Activated CD4-positive, alpha-beta T cell treated with anti-CD3 and anti-CD28 coated beads for 48 hours (primary cell): ENCODE measurements around the gene GSK3B.

Source experiments
- DNase-seq: peaks from one replicate; pipeline ENCODE4 v3.0.0-alpha.2; 2020

The GSK3B gene

DNA sequence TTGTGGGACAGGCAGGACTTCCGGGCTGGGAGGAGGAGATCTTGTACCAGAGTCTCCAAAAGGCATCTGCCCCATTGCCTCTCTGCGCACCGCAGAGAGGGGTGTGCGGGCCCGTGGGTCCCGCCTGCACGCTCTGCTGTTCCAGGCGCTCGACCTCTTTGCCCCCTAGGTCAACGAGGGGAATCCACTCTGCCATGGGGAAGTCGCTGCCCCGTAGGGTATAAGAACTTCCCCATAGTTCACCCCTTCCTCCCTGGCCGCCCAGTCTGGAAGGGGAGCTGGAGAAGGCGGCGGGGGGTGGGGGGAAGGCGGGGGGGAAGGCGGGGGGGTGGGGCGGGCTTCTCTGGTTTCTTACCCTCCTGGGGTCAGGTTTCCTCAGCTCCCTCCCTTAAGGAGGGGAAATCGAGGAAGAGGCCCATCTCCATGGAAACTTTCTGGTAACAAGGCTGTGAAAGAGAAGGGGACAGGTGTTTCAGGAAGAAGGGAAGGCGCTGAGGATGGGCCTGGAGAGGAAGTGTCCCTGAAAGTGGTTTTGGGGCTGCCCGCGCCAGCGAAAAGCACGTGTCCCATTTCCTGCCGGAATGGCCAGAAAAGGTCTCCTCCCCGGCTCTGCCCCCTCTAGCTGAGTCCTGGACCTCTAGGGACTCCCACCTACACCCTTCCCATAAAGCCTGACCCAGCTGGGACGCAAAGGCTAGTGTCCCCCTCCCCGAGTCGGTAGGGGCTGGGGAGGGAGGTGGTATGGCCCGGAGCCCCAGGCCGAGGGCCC lies 284.8 kb downstream of the GSK3B start:
- peak; percentile 30 for DNase-seq

DNA sequence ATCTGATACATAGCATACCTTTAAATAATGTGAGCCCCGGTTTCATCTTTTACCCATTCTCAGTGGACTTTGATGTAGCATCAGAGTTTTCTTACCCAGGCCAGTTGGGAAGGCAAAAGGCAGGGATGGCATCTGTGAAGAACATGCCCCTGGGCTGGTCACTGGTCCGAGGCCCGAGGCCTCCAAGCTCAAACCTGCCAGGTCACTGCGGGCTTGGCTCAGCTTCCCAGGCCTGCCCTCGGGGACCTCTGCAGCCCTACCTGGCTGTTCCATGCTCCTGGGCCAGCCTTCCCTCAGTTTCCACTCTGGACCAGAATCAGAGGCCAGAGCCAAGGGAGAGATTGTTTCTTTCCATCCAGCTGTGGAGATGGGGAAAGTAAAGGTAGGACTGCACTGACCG lies 285.4 kb downstream of the GSK3B start:
- DNase-seq = no peak

DNA sequence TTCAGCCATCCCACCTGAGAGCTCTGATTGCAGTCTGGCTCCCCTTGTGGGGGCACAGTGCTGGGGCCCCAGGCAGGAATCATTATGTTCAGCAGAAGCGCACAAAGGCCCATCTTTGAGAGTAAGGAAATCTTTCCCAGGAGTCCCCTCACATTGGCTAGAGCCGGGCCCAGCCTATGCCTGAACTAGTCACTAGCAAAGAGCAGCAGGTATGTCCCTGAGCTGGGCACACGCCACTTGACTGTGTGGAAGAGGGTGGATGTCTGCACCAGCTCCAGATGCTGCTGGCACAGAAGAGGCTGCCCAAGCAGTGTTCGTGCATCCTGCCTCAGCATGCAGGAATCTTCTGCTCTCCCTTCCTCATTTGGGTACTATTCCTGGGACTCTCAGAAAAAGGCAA lies 286.0 kb downstream of the GSK3B start:
- DNase-seq = no peak

DNA sequence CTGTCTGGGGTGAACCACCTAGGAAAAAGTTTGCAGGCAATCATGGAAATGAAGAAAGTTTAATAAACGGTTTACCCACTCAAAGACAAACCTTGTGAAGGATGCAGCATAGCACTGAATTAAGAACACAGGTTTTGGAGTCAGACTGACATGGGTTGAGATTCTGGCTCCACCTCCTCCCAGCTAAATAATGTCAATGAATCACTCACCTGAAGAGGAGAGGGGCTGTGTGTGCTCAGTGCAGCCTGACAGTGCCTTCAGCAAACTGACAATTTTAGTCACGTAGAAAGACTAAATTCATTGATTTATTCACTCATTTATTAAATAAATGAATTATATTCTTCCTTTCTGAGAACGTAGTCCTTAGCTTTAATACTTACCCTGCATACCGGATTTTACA lies 293.4 kb downstream of the GSK3B start:
- DNase-seq = no peak

DNA sequence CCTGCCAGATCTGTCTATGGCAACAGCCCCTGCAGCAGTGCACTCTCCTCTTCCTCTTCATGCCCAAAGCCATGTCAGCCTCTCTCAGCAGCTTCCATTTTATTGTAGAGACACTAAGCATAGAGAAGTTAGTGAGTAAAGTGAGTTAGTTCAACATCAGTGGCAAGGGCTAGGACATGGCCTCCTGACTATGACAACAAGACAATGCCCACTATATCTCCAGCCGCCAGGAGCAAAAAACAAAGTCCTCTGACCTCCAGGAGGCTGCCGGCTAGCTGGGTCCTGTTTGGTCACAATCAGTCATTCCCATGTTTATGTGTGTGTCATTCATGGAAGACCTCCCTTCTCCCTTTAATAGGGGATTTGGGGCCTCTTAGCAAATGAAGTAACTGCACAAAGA lies 297.5 kb downstream of the GSK3B start:
- no peak for DNase-seq

DNA sequence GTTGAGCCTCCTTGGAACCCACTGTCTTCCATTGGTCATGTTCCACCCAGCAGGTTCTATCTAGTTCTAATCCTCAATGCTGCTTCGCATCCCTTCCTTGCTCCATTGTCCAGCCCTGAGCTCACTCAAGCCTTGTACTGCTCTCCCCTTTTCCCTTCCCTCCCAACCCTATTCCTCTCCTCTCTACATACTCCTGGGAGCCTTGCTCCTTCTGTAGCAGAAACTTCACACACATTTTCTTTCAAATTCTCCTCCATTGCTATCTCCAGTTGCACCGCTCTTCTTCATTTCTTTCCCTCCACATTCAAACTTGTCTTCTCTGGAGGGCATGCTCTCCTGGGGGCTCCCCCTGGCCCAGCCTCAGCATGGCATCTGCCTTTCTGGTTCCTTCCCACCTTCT lies 297.9 kb downstream of the GSK3B start:
- DNase-seq = no peak

DNA sequence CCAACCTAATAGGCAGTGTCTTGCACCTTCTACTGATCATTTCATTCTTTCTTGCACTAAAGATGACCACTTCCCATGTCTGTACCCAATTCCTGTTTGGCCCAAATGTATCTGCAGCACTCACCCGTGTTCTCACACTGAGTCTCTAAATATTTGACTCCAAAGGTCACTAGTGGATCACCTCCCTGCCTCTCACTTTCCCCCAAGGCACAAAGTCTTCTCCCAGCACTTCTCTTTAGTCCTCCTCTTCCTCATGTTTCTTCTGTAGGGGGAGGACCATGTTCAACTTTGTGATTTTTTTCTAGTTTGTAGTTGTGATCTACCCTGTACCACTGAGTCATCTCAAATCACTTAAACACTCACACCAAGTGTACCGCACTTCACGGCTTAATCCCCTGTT lies 298.4 kb downstream of the GSK3B start:
- DNase-seq = no peak

DNA sequence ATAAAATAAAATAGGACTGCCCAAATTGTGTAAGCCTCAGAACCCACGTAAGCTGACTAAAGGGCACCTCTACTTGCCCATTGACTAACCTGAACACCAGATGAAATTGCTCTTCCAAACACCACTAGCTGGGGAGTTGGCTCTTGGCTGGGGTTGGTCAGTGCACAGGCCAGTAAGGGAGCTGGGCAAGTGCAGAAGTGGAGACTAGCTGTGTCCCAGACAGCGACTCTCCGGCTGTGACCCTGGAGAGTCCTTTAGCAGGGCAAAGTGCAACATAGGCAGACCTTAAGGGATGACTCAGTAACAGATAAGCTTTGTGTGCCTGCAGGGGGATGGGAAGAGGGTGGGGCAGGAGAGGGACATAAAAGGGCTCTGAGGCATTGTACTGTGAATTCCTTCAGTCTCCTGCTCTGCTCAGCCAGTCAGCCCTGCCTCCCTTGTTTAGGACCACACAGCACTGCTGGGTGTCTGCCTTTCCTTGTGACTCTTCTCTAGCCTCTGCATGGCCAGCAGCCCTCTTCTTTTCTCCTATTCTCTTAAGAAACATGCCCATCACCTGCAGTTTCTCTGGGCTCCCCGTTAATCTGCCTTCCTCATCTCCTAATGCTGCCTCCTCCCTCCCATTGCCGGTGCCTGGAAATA lies 299.2 kb downstream of the GSK3B start:
- DNase-seq = no peak

DNA sequence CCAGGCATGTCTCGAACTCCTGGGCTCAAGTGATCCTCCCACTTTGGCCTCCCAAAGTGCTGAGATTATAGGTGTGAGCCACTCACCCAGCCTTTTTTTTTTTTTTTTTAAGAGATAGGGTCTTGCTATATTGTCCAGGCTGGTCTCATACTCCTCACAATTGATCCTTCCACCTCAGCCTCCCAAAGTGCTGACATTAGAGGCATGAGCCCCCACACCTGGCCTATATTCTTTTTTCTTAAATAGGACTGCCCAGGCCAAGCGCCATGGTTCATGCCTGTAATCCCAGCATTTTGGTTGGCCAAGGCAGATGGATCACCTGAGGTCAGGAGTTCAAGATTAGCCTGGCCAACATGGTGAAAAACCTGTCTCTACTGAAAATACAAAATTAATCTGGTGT lies 299.8 kb downstream of the GSK3B start:
- no peak for DNase-seq

DNA sequence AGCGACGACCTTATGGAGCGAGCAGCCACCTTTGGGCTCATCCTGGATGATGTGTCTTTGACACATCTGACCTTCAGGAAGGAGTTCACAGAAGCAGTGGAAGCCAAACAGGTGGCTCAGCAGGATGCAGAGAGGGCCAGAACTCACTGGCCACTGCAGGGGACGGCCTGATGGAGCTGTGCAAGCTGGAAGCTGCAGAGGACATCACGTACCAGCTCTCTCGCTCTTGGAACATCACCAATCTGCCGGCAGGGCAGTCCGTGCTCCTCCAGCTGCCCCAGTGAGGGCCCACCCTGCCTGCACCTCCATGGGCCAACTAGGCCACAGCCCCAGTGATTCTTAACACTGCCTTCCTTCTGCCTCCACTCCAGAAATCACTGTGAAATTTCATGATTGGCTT lies 302.0 kb downstream of the GSK3B start:
- no peak for DNase-seq

DNA sequence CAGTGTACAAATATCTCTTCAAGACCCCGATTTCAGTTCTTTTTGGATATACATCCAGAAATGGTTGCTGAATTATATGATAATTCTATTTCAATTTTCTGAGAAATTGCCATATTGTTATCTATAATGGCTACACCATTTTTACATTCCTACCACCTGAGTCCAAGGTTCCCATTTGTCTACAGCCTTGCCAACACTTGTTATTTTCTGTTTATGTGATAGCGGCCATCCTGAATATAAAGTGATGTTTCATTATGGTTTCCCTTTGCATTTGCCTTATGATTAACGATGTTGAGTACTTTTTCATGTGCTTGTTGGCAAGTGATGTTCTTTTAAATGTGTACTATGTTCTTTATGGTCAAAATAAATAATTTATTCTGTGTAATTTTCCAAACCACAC lies 303.9 kb downstream of the GSK3B start:
- DNase-seq = no peak

DNA sequence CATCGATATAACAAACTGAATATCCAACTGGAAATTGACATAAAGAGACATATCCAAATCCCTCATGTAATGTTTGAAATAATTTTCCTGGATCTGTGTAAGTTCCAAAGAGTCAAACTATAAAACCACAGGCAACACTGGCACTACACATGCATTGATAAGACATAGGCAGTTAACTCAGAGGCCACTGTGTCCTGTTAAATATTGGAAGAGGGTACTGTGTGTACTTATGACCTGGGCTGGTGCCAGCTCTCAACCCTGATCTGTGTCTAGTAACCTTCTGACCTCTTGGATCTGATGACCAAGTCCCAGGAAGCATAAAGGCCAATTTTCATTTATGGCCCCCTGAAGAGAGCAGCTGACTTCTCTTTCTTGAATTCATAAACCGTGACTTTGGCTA lies 307.8 kb downstream of the GSK3B start:
- DNase-seq = no peak

DNA sequence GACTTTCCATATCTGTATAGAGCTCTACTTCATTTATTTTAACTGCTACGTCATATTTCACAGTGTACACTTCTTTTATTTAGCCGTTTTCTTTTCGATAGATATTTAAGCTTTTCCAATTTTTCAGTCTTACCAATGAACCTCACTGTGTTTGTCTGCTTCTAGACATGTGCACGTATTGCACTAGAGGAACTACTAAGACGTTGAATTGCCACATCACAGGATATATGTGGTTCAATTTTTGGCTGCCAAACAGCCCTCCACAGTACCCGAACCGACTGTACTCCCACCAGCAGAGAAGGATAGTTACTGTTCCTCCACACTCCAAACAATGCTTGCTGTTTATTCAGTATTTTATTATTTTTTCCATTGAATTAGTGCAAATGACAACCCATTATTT lies 310.4 kb downstream of the GSK3B start:
- no peak for DNase-seq

DNA sequence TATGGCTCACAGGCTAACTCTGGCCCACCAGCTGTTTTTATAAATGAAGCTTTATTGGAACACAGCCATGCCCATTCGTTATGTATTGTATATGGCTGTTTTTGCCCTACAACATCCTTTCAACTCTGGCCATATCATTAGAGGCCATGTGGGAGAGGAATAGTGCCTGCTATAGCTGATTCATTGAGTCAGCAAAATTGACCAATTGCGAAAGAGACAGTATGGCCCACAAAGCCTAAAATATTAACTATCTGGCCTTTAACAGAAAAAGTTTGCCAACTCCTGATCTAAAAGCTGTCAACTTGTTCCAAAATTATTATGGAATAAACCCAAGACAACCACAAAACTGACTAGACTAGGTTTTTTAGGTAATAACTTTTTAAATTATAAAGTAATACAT lies 311.0 kb downstream of the GSK3B start:
- DNase-seq = no peak

DNA sequence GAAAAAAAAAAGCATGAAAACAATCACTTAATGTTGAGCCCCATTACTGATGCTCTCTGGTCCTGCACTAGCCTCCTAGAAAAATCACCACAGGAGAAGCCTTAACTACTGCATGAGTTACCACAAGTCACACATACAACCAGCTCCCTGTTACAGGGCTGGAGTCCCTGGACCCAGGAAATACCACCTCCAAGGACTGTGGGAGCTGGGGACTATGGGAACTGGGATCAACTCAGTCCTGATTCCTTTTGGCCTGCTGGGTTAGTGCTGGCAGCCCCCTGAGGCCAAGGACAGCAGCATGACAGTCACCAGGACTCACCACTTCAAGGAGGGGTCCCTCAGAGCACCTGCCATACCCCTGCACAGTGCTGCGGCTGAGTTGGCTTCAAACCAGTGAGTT lies 311.8 kb downstream of the GSK3B start:
- DNase-seq = no peak

DNA sequence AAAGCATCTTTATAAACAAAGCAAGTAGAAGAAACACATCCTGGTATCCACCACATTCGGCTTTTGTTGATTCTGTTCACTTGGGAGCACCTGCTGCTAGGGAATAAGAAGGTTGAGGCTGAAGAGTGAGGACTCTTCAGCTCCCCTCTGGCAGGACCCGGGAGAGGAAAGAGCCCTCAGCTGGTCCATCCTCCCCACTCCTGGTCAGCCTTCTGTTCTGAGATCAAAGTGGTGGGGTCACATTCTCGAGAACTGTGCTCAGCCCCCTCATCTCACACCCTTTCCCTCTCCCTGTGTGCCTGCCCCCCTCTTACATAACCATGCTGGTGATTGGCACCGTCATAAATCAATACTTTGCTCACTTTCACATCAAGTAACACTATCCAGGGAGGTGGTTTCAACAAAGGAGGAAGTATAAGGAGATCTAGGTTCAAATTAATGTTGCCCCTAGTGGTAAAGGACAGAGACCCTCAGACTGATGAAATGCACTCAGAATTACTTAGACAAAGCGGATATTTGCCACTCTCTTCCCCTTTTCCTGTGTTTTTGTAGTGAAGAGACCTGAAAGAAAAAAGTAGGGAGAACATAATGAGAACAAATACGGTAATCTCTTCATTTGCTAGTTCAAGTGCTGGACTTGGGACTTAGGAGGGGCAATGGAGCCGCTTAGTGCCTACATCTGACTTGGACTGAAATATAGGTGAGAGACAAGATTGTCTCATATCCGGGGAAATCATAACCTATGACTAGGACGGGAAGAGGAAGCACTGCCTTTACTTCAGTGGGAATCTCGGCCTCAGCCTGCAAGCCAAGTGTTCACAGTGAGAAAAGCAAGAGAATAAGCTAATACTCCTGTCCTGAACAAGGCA lies 312.7 kb downstream of the GSK3B start, which contains the start of gene NR1I2:
NR1I2 (plus strand) TSS at position 772 of the 869 bp plus-strand sequence.
- DNase-seq = no peak

DNA sequence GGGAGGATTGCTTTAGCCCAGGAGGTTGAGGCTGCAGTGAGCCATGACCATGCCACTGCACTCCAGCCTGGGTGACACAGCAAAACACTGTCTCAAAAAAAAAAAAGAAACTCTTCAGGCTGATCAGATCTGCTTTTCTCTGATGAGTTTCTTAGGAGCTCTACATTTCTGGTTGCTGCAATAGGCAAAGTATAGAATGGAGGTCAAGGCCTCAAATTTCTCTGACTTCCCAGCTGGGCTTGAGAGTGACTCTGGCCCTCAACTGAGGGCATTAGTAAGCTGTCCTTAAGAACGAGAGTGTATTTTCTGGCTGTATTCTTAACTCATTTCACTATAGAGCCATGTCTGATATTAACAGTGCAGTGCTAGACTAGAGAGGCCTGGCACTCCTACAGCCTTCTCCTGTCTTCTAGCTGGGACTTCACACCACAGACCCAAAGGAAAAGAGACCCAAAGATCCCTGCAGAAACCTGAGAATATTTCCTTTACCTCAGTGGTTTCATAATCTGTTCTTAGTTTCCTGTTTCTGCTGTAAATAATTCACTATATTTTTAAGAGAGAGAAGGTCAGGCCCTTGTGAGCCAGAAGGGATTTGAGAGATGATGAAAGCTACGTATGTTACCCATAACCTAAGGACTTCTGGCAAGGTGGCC lies 314.4 kb downstream of the GSK3B start:
- no peak for DNase-seq

DNA sequence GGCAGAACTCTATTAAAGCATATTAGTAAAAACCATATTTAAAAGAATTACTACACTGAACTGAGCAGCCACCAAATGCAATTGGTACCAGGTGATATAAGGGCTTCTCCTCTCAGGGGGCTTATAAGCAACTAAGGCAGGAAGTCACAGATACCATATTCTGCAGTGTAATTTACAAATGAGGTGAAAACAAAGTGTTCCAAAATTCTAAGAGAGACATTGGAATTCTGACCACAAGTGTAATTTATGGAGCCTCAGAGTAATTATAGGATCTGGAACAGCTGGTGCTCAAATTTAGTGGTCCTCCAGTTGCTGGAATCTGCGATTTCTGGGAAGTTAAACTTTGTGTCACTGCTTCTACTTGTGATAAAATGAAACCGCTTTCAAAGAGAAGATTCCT lies 315.4 kb downstream of the GSK3B start:
- no peak for DNase-seq

DNA sequence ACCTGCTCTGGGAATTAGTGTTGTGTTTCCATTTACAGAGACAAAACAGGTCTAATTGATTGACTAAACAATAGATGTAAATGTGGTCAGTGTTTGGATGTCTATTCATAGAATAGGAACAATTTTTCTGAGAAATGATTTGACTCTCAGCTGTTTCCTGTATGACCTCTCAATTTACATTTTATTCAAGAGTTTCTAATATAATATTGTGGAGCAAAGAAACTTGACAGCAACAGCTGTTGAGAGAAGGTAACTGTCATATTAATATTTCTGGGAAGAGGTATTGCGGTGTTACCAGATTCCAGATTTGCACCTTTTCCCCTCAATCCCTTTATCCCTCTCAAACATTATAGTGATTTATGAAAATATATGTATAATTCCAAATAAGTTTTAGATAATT lies 316.1 kb downstream of the GSK3B start:
- DNase-seq = no peak

DNA sequence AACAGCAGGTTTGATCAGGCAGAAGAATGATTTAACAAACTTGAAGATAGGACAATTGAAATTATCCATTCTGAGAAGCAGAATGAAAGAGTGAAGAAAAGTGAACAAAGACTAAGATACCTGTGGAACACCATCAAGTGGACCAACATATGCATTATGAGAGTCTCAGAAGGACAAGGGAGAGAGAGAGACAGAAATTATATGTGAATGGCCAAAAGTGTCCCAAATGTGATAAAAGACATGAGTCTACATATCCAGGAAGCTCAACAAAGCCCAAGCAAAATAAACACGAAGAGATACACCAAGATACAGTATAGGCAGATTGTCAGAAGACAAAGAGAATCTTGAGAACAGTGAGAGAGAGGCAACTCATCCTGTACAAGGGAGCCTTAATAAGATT lies 317.9 kb downstream of the GSK3B start:
- no peak for DNase-seq

DNA sequence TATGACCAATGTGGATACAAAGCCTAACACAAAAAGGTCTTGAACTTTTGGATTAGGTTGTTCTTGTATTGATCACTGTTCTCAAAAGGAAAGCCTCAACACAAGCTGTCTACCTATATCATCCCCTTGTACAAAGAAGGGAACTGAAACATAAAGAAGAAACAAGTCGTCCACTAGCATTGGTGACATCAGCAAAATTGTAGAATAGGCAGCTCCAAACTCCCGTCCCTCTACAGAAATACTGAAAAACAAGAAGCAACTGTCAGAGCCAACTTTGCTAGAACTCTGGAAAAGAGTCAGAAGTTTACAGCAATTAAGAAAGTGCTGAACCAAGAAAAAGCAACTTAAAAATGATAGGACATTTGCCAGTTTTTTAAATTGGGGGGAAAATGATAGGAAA lies 319.8 kb downstream of the GSK3B start:
- DNase-seq = no peak
